Keratinocyte (primary cell): ENCODE results near the gene CDS1. TPM values are rescaled to one million over a fixed set of nuclear protein-coding genes. Genes with fewer than 3 reads are reported as not detected.

ENCODE experiments used
- DNase-seq: peaks from one replicate; pipeline ENCODE4 v3.0.0-alpha.2; 2011; ENCODE audit warnings: low read depth, missing footprints, low spot score
- FAIRE-seq: peaks from 2 replicates; lab custom pipeline; 2011; peaks lifted over from hg19 to GRCh38; lab: Jason Lieb, UNC
- H2AFZ ChIP-seq: 2 replicates; pipeline ENCODE4 v1.6.0; 2012; ENCODE audit warnings: low read length, control low read depth, inconsistent platforms; ENCODE audit not compliant: control insufficient read depth
- H3K27ac ChIP-seq: 2 replicates; pipeline ENCODE4 v1.5.1; 2011; ENCODE audit warnings: low read length; ENCODE audit not compliant: control insufficient read depth, insufficient read depth
- H3K27me3 ChIP-seq: 3 replicates; pipeline ENCODE4 v1.6.0; 2011; ENCODE audit warnings: low read length; ENCODE audit not compliant: control insufficient read depth, insufficient read depth; ENCODE audit errors: extremely low read depth
- H3K36me3 ChIP-seq, 2 experiments: 2 replicates in 1 of 2; 3 replicates in 1 of 2; pipeline ENCODE4 v1.5.1; 2011; ENCODE audit warnings: low read length in 2 of 2, mild to moderate bottlenecking in 1 of 2; ENCODE audit not compliant: control insufficient read depth in 2 of 2, insufficient read depth in 2 of 2; ENCODE audit errors: extremely low read depth in 1 of 2
- H3K4me1 ChIP-seq: 3 replicates; pipeline ENCODE4 v1.5.1; 2011; ENCODE audit warnings: low read length; ENCODE audit not compliant: control insufficient read depth, insufficient read depth; ENCODE audit errors: extremely low read depth
- H3K4me2 ChIP-seq: 3 replicates; pipeline ENCODE4 v1.6.0; 2011; ENCODE audit warnings: low read depth, low read length; ENCODE audit not compliant: control insufficient read depth, insufficient read depth; ENCODE audit errors: extremely low read depth
- H3K4me3 ChIP-seq, 3 experiments: fragments of 200-600 bp in 1 of 3; sonication (generic) in 1 of 3; 2 replicates in 2 of 3; 3 replicates in 1 of 3; pipeline ENCODE4 v1.5.1; 2011 to 2016; ENCODE audit warnings: low read length in 3 of 3, mild to moderate bottlenecking in 3 of 3, control low read depth in 2 of 3, inconsistent platforms in 1 of 3, low read depth in 1 of 3, mixed read lengths in 1 of 3, mixed run types in 1 of 3, moderate library complexity in 1 of 3; ENCODE audit not compliant: control insufficient read depth in 2 of 3, insufficient read depth in 2 of 3; ENCODE audit errors: extremely low read depth in 1 of 3
- H3K79me2 ChIP-seq: 2 replicates; pipeline ENCODE4 v1.6.0; 2012; ENCODE audit warnings: low read length; ENCODE audit not compliant: control insufficient read depth, insufficient read depth
- H3K9ac ChIP-seq: 3 replicates; pipeline ENCODE4 v1.6.0; 2011; ENCODE audit warnings: low read length; ENCODE audit not compliant: control insufficient read depth, insufficient read depth; ENCODE audit errors: extremely low read depth
- H3K9me1 ChIP-seq: 3 replicates; pipeline ENCODE4 v1.6.0; 2011; ENCODE audit warnings: low read length; ENCODE audit not compliant: control insufficient read depth, insufficient read depth; ENCODE audit errors: extremely low read depth
- H3K9me3 ChIP-seq: 2 replicates; pipeline ENCODE4 v1.5.1; 2012; ENCODE audit warnings: low read depth, low read length; ENCODE audit not compliant: control insufficient read depth
- H4K20me1 ChIP-seq: 3 replicates; pipeline ENCODE4 v1.6.0; 2011; ENCODE audit warnings: low read length; ENCODE audit not compliant: control insufficient read depth, insufficient read depth; ENCODE audit errors: extremely low read depth
- CTCF ChIP-seq, 3 experiments: IDR thresholded peaks in 1 of 3; conservative IDR thresholded peaks in 1 of 3; optimal IDR thresholded peaks in 1 of 3; 2 replicates in 2 of 3; 3 replicates in 1 of 3; pipeline versions ENCODE3 to v1.5.1; 2011; ENCODE audit warnings: low read length in 3 of 3, mild to moderate bottlenecking in 3 of 3, moderate library complexity in 2 of 3, control low read depth in 1 of 3, inconsistent platforms in 1 of 3; ENCODE audit not compliant: insufficient read depth in 2 of 3; ENCODE audit errors: extremely low read depth in 1 of 3
- EZH2 ChIP-seq: IDR thresholded peaks from one replicate; pipeline ENCODE4 v1.6.1; 2012; ENCODE audit warnings: inconsistent platforms, mild to moderate bottlenecking, low read length, moderate library complexity
- dilution Hi-C: fragments of 300-500 bp; cut with MboI; formaldehyde crosslinking; loops from one replicate; pipeline ENCODE4 v1.7.0; 2020; ENCODE audit warnings: low sequenced_read_pairs; ENCODE audit not compliant: extremely low pct_ligation_motif_present
- polyA plus RNA-seq, 5 experiments: library from polyadenylated mRNA; depleted of rRNA in 3 of 5; stranded (reverse) in 3 of 5; stranded (forward) in 1 of 5; unstranded in 1 of 5; fragments of >200 nt; gene quantifications; 1 replicate in 1 of 5; 2 replicates in 3 of 5; 3 replicates in 1 of 5; pipeline versions ENCODE4 v1.2.1 to v1.2.3, GENCODE V29; 2011 to 2012; ENCODE audit warnings: missing spikeins in 2 of 5, low read depth in 1 of 5, low replicate concordance in 1 of 5

The CDS1 gene
- polyA plus RNA-seq, 1 donor (not counting 4 experiments of a cell fraction or from before 2014, with no cell fraction given): 21.7 TPM

- Histone ChIP-seq H3K27me3 (no peaks in the 10 kb centered on the region), H3K9ac (no peak overlapping the region), H3K9me3 (no peaks in the 10 kb centered on the region), H4K20me1 (no peaks in the 10 kb centered on the region), H3K4me2 (no peak overlapping the region), H2AFZ (no peak overlapping the region), H3K4me1 (peaks cover 9% of the 10 kb centered on the region), H3K27ac (no peak overlapping the region), H3K36me3 (peaks cover 21 to 31% of the 10 kb centered on the region in 2 experiments), H3K4me3 (no peak overlapping the region), H3K79me2 (no peaks in the 10 kb centered on the region), H3K9me1 (no peaks in the 10 kb centered on the region)
- DNase-seq (no peak), FAIRE-seq (no peak)
- dilution Hi-C loops: no loop called here
- no peak for TF ChIP-seq CTCF (optimal IDR thresholded peaks at IDR 0.05 in 1 of 3, IDR thresholded peaks at IDR 0.05 in 1 of 3, conservative IDR thresholded peaks at IDR 0.05 in 1 of 3; ENCODE audit: extremely low read depth in 1 of 3, insufficient read depth in 2 of 3, low read length in 3 of 3)
- TF ChIP-seq EZH2: no peak
Measured at GRCh38 chr4:84678976-84679744, 96.2 kb downstream of the CDS1 start.

- Histone ChIP-seq H3K9me3 (no peaks in the 10 kb centered on the region), H3K9ac (no peak overlapping the region), H3K27ac (no peak overlapping the region), H4K20me1 (no peaks in the 10 kb centered on the region), H3K79me2 (no peaks in the 10 kb centered on the region), H2AFZ (no peak overlapping the region), H3K4me3 (no peak overlapping the region), H3K27me3 (no peaks in the 10 kb centered on the region), H3K4me2 (no peak overlapping the region), H3K9me1 (no peaks in the 10 kb centered on the region), H3K4me1 (peaks cover 9% of the 10 kb centered on the region), H3K36me3 (peaks cover 23 to 33% of the 10 kb centered on the region in 2 experiments)
- no peak for TF ChIP-seq EZH2
- no peak for TF ChIP-seq CTCF (optimal IDR thresholded peaks at IDR 0.05 in 1 of 3, IDR thresholded peaks at IDR 0.05 in 1 of 3, conservative IDR thresholded peaks at IDR 0.05 in 1 of 3; ENCODE audit: extremely low read depth in 1 of 3, insufficient read depth in 2 of 3, low read length in 3 of 3)
- no peak for DNase-seq
- no peak for FAIRE-seq
- dilution Hi-C loops: no loop called here
Measured at GRCh38 chr4:84680956-84681355, 98.0 kb downstream of the CDS1 start.
